Esophagus squamous epithelium (tissue), 4 donors: ENCODE data around the gene APH1A.

Experiments
- POLR2A ChIP-seq, 4 donors: fragments of 450-650 bp; IDR thresholded peaks; one replicate each; pipeline ENCODE4 v1.6.1; 2017; ENCODE audit warnings: antibody characterized with exemption in 4 of 4, mild to moderate bottlenecking in 4 of 4, moderate library complexity in 3 of 4
- TF ChIP-seq, protein P1 (sequence below), 6 experiments: fragments of 450-650 bp in 4 of 6; fragments of 200-600 bp in 2 of 6; sonication (generic) in 2 of 6; IDR thresholded peaks; one replicate each; pipeline ENCODE4 v1.5.1; 2016 to 2019; ENCODE audit warnings: antibody characterized with exemption in 6 of 6, mild to moderate bottlenecking in 4 of 6, moderate library complexity in 4 of 6

DNA sequence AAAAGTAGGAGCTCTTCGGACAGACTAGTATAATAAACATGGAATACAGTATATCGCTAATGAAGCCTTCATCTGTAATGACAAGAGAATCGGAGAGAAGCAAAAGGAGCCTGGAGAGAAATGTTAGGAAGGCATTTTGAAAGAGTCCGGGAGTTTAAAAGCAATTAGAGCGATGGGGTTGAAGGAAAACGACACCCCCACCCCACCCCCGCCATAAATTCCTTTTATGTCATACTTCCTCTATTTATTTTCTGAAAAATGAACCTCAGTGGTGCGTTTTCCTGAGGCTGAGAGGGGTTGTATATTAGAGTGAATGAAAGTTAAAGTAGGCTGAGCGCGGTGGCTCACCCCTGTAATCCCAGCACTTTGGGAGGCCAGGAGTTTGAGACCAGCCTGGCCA is 635 bp upstream of the APH1A start:
- TF ChIP-seq, protein P1, sequence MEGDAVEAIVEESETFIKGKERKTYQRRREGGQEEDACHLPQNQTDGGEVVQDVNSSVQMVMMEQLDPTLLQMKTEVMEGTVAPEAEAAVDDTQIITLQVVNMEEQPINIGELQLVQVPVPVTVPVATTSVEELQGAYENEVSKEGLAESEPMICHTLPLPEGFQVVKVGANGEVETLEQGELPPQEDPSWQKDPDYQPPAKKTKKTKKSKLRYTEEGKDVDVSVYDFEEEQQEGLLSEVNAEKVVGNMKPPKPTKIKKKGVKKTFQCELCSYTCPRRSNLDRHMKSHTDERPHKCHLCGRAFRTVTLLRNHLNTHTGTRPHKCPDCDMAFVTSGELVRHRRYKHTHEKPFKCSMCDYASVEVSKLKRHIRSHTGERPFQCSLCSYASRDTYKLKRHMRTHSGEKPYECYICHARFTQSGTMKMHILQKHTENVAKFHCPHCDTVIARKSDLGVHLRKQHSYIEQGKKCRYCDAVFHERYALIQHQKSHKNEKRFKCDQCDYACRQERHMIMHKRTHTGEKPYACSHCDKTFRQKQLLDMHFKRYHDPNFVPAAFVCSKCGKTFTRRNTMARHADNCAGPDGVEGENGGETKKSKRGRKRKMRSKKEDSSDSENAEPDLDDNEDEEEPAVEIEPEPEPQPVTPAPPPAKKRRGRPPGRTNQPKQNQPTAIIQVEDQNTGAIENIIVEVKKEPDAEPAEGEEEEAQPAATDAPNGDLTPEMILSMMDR (IDR thresholded peaks at IDR 0.05), result no peak
- TF ChIP-seq POLR2A (IDR thresholded peaks at IDR 0.05), result no peak
